IMR-90 (cell line): ENCODE measurements around the gene GAL. TPM values are rescaled to one million over a fixed set of nuclear protein-coding genes. Genes with fewer than 3 reads are reported as not detected.

ENCODE experiments used
- ATAC-seq: fragments of 200-7000 bp; cut with Tn5 transposase; 2 replicates; pipeline ENCODE4 v1.9.1; 2020; ENCODE audit warnings: low read depth, mild to moderate bottlenecking, moderate library complexity
- BruUV-seq: library from RNA; stranded (reverse); fragments of 400-500 nt; replicated peaks from 2 replicates; lab custom pipeline; 2021; lab: Mats Ljungman, UMichigan
- CTCF ChIA-PET: fragments of 300-600 bp; formaldehyde crosslinking; extraction: SDS; loops from one replicate; lab custom pipeline; 2021; ENCODE audit warnings: antibody characterized with exemption; lab: Yijun Ruan, JAX
- POLR2A ChIA-PET: fragments of 300-600 bp; sonication (Branson Sonifier 250); formaldehyde crosslinking; loops from one replicate; lab custom pipeline; 2022; ENCODE audit warnings: antibody characterized with exemption; ENCODE audit not compliant: unreplicated experiment; lab: Charles Lee
- DNase-seq: peaks from one replicate; pipeline ENCODE4 v3.0.0; 2013
- H2AFZ ChIP-seq: replicated peaks from 2 replicates; pipeline ENCODE3; 2013; ENCODE audit warnings: low read length, mild to moderate bottlenecking; ENCODE audit not compliant: poor library complexity
- H2AK5ac ChIP-seq: 2 replicates; pipeline ENCODE4 v1.6.1; 2013; ENCODE audit warnings: low read depth, low read length, inconsistent platforms
- H2AK9ac ChIP-seq: replicated peaks from 2 replicates; pipeline ENCODE3; 2013; ENCODE audit warnings: mild to moderate bottlenecking, low read depth, low read length, moderate library complexity; ENCODE audit not compliant: poor library complexity
- H2BK120ac ChIP-seq: 2 replicates; pipeline ENCODE4 v1.6.1; 2013; ENCODE audit warnings: low read depth, low read length, inconsistent platforms
- H2BK15ac ChIP-seq: 3 replicates; pipeline ENCODE4 v1.6.1; 2013; ENCODE audit warnings: low read depth, low read length, inconsistent platforms
- H2BK20ac ChIP-seq: 2 replicates; pipeline ENCODE4 v1.6.1; 2013; ENCODE audit warnings: low read depth, mild to moderate bottlenecking, inconsistent platforms, low read length, moderate library complexity
- H2BK5ac ChIP-seq: 2 replicates; pipeline ENCODE4 v1.6.1; 2013; ENCODE audit warnings: mild to moderate bottlenecking, low read depth, low read length, inconsistent platforms; ENCODE audit not compliant: poor library complexity, severe bottlenecking
- H3K14ac ChIP-seq: replicated peaks from 2 replicates; pipeline ENCODE4 v1.6.1; 2013; ENCODE audit warnings: low read depth, low read length, inconsistent platforms
- H3K18ac ChIP-seq: 2 replicates; pipeline ENCODE4 v1.6.1; 2013; ENCODE audit warnings: low read depth, low read length, control low read depth
- H3K23ac ChIP-seq: 2 replicates; pipeline ENCODE4 v1.6.1; 2013; ENCODE audit warnings: low read depth, low read length, inconsistent platforms
- H3K27ac ChIP-seq: 2 replicates; pipeline ENCODE4 v1.5.1; 2013; ENCODE audit warnings: mild to moderate bottlenecking, control low read depth, low read length; ENCODE audit not compliant: insufficient read depth
- H3K27me3 ChIP-seq: 2 replicates; pipeline ENCODE4 v1.6.1; 2013; ENCODE audit warnings: low read length; ENCODE audit not compliant: control insufficient read depth, insufficient read depth
- H3K36me3 ChIP-seq: 2 replicates; pipeline ENCODE4 v1.6.1; 2013; ENCODE audit warnings: low read length, mixed read lengths; ENCODE audit not compliant: control insufficient read depth, insufficient read depth
- H3K4ac ChIP-seq: 2 replicates; pipeline ENCODE4 v1.6.1; 2013; ENCODE audit warnings: low read depth, low read length, inconsistent platforms
- H3K4me1 ChIP-seq: 2 replicates; pipeline ENCODE4 v1.6.1; 2013; ENCODE audit warnings: low read length, mixed read lengths; ENCODE audit not compliant: control insufficient read depth, insufficient read depth
- H3K4me2 ChIP-seq: 2 replicates; pipeline ENCODE4 v1.6.1; 2013; ENCODE audit warnings: low read depth, mild to moderate bottlenecking, control low read depth, low read length, moderate library complexity
- H3K4me3 ChIP-seq: 2 replicates; pipeline ENCODE4 v1.5.1; 2013; ENCODE audit warnings: low read depth, mild to moderate bottlenecking, control low read depth, low read length, moderate library complexity; ENCODE audit not compliant: insufficient read depth
- H3K56ac ChIP-seq: 2 replicates; pipeline ENCODE4 v1.6.1; 2013; ENCODE audit warnings: low read length, inconsistent platforms; ENCODE audit not compliant: insufficient read depth; ENCODE audit errors: extremely low read depth
- H3K79me1 ChIP-seq, 2 experiments: 2 replicates each; pipeline ENCODE4 v1.6.1; 2013; ENCODE audit warnings: low read length in 2 of 2, inconsistent platforms in 1 of 2, low read depth in 1 of 2
- H3K9ac ChIP-seq: 2 replicates; pipeline ENCODE4 v1.6.1; 2013; ENCODE audit warnings: low read depth, low read length, control low read depth
- H3K9me1 ChIP-seq: 2 replicates; pipeline ENCODE4 v1.6.1; 2013; ENCODE audit warnings: low read length, inconsistent platforms; ENCODE audit not compliant: insufficient read depth
- H3K9me3 ChIP-seq: 2 replicates; pipeline ENCODE4 v1.6.1; 2013; ENCODE audit warnings: low read length; ENCODE audit not compliant: control insufficient read depth, insufficient read depth
- H4K20me1 ChIP-seq: 2 replicates; pipeline ENCODE4 v1.6.1; 2013; ENCODE audit warnings: low read length, inconsistent platforms; ENCODE audit not compliant: insufficient read depth
- H4K5ac ChIP-seq: 2 replicates; pipeline ENCODE4 v1.6.1; 2013; ENCODE audit warnings: mild to moderate bottlenecking, low read depth, low read length, control low read depth
- H4K8ac ChIP-seq, 2 experiments: 2 replicates each; pipeline ENCODE4 v1.6.1; 2013; ENCODE audit warnings: low read depth in 2 of 2, low read length in 2 of 2, control low read depth in 1 of 2, inconsistent platforms in 1 of 2
- H4K91ac ChIP-seq: 2 replicates; pipeline ENCODE4 v1.6.1; 2013; ENCODE audit warnings: low read depth, low read length, inconsistent platforms; ENCODE audit not compliant: insufficient read depth
- BHLHE40 ChIP-seq: fragments of 150-350 bp; IDR thresholded peaks from 2 replicates; pipeline ENCODE4 v1.6.1; 2016; ENCODE audit warnings: mild to moderate bottlenecking, low read depth, low read length
- CEBPB ChIP-seq: IDR thresholded peaks from 2 replicates; pipeline ENCODE4 v1.6.1; 2012; ENCODE audit warnings: low read depth, low read length, improper control_type of control experiment
- CHD1 ChIP-seq: IDR thresholded peaks from 2 replicates; pipeline ENCODE4 v1.6.1; 2012; ENCODE audit warnings: low read depth, low read length, improper control_type of control experiment
- ELK1 ChIP-seq: fragments of 150-350 bp; IDR thresholded peaks from 2 replicates; pipeline ENCODE4 v1.6.1; 2016; ENCODE audit warnings: low read depth, mild to moderate bottlenecking, low read length, moderate library complexity, borderline replicate concordance
- MAFK ChIP-seq: IDR thresholded peaks from 2 replicates; pipeline ENCODE4 v1.6.1; 2012; ENCODE audit warnings: low read depth, low read length, improper control_type of control experiment
- RCOR1 ChIP-seq: IDR thresholded peaks from 2 replicates; pipeline ENCODE4 v1.6.1; 2012; ENCODE audit warnings: mild to moderate bottlenecking, low read length, improper control_type of control experiment; ENCODE audit not compliant: insufficient replicate concordance
- RFX5 ChIP-seq: IDR thresholded peaks from 2 replicates; pipeline ENCODE4 v1.8.0; 2012; ENCODE audit warnings: low read depth, mild to moderate bottlenecking, low read length, moderate library complexity
- SMC3 ChIP-seq: fragments of 150-350 bp; IDR thresholded peaks from 2 replicates; pipeline ENCODE4 v1.6.1; 2016; ENCODE audit warnings: low read depth, mild to moderate bottlenecking, antibody characterized with exemption, low read length, moderate library complexity
- USF2 ChIP-seq: fragments of 150-350 bp; IDR thresholded peaks from 2 replicates; pipeline ENCODE4 v1.6.1; 2017; ENCODE audit warnings: mild to moderate bottlenecking, antibody characterized with exemption, low read length, low read depth
- WGBS, 2 experiments: methylation state at CpG; one replicate each; pipeline versions ENCODE4 v1.1.5 to v1.1.7; 2013; ENCODE audit warnings: missing lambda C conversion rate in 2 of 2; ENCODE audit not compliant: insufficient read length in 1 of 2; ENCODE audit errors: extremely low coverage in 2 of 2; 5-methylcytosine and 5-hydroxymethylcytosine counted together
- dilution Hi-C: fragments of 300-500 bp; cut with HindIII; formaldehyde crosslinking; loops from one replicate; pipeline ENCODE4 v1.14.3; 2018; ENCODE audit warnings: low sequenced_read_pairs; ENCODE audit not compliant: unreplicated experiment
- in situ Hi-C: fragments of 300-500 bp; cut with MboI; formaldehyde crosslinking; loops from 3 replicates; pipeline ENCODE4 v1.14.3; 2019; ENCODE audit warnings: low sequenced_read_pairs, inconsistent platforms, mixed read lengths
- intact Hi-C: fragments of 100-400 bp; cut with micrococcal nuclease; formaldehyde crosslinking; loops from 2 replicates; pipeline ENCODE4 v1.10.0; 2022
- polyA plus RNA-seq, 3 experiments: library from polyadenylated mRNA; depleted of rRNA; stranded (reverse); fragments of >200 nt; gene quantifications; 2 replicates each; pipeline ENCODE4 v1.2.3, GENCODE V29; 2012; ENCODE audit warnings: low replicate concordance in 1 of 3
- total RNA-seq: library from RNA; depleted of rRNA; stranded (reverse); fragments of >200 nt; gene quantifications from 2 replicates; pipeline ENCODE4 v1.2.3, GENCODE V29; 2012

GAL gene
- total and polyA plus RNA-seq, 2 of the 4 experiments (the other 2 are of a cell fraction): 2.0 TPM; not detected in 1

- in situ Hi-C loops: no loop called here
- ChIA-PET POLR2A (no interaction called here), CTCF (interaction anchor here (0.7 to 1.4 kb wide), 2 partner anchors 9 kb away, joined by 3 to 4 read pairs; no protein-coding TSS in a partner anchor)
- Histone ChIP-seq H3K4me1 (no peaks in the 10 kb centered on the region), H3K27ac (no peak overlapping the region), H3K9ac (no peak overlapping the region), H3K4me3 (no peak overlapping the region), H2AK5ac (no peak overlapping the region), H3K23ac (no peak overlapping the region), H3K4ac (no peak overlapping the region), H3K36me3 (no peaks in the 10 kb centered on the region), H2AFZ (no peak overlapping the region), H3K9me1 (no peaks in the 10 kb centered on the region), H3K18ac (no peak overlapping the region), H2BK20ac (no peak overlapping the region), H2BK15ac (no peak overlapping the region), H4K5ac (no peak overlapping the region), H2AK9ac (peak overlapping the region; percentile 72), H3K79me1 (no peaks in the 10 kb centered on the region), H4K91ac (no peak overlapping the region), H3K9me3 (peaks cover 14% of the 10 kb centered on the region), H3K56ac (no peak overlapping the region), H3K14ac (no peak overlapping the region), H3K27me3 (peaks cover 7% of the 10 kb centered on the region), H2BK120ac (no peak overlapping the region), H4K20me1 (peaks cover 5% of the 10 kb centered on the region; the same call in 1 of the 2 replicates), H2BK5ac (no peak overlapping the region), H3K4me2 (no peak overlapping the region), H4K8ac (no peak overlapping the region)
- BruUV-seq: no TSS peak
- ATAC-seq (no peak), DNase-seq (no peak)
- WGBS, 2 experiments: no CpG with 5 or more reads among the region's 6 CpGs
- dilution Hi-C loops: no loop called here
- TF ChIP-seq ELK1: no peak
- TF ChIP-seq RCOR1: no peak
- no peak for TF ChIP-seq BHLHE40
- no peak for TF ChIP-seq CHD1
- TF ChIP-seq USF2: no peak
- no peak for TF ChIP-seq SMC3
- no peak for TF ChIP-seq MAFK
- TF ChIP-seq RFX5: no peak
- TF ChIP-seq CEBPB: no peak
- intact Hi-C loops: no loop called here
Observed at GRCh38 chr11:68673306-68673945, 10.9 kb upstream of the GAL start.
